ENCODE results near the gene PIGV.

GRCh38 chr1:26814893-26815292 is 27.1 kb downstream of the PIGV start:
- TF ChIP-seq EP300 (IDR thresholded peaks at IDR 0.05) (no peak), CTCF (IDR thresholded peaks at IDR 0.05) (no peak), POLR2AphosphoS5 (IDR thresholded peaks at IDR 0.05) (no peak)
